Astrocyte of the cerebellum (primary cell): ENCODE results near the gene IRF2.

Experiments
- DNase-seq: peaks from one replicate; pipeline ENCODE4 v3.0.0-alpha.2; 2011; ENCODE audit warnings: low read depth
- H3K4me3 ChIP-seq: 2 replicates; pipeline ENCODE4 v1.5.1; 2011; ENCODE audit warnings: mild to moderate bottlenecking, low read depth, low read length, moderate library complexity
- in situ Hi-C: cut with HindIII; loops from 2 replicates; pipeline ENCODE4 v1.10.0; 2017; ENCODE audit warnings: low sequenced_read_pairs
- TF ChIP-seq, protein P1 (sequence below): IDR thresholded peaks from 2 replicates; pipeline ENCODE4 v1.5.1; 2012; ENCODE audit warnings: low read length, low read depth, moderate library complexity, mild to moderate bottlenecking; ENCODE audit errors: missing control alignments

The IRF2 gene

DNA sequence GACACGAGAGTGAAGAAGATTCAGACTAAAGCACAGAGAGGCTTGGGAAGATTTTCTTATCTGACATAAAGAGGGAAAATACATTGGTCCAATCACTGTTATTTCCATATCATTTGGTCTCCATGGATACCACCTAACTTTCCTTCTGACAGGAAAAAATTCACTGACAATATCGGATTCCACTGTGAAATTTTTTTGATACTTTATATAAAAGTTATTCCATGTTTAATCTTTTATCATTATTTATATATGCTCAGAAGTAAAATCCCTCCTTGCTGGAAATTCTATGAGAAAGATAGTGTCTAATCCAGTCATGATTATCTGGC lies 3.6 kb downstream of the IRF2 start:
- DNase-seq, result no peak
- no peak overlapping the region for H3K4me3 ChIP-seq
- TF ChIP-seq, protein P1, sequence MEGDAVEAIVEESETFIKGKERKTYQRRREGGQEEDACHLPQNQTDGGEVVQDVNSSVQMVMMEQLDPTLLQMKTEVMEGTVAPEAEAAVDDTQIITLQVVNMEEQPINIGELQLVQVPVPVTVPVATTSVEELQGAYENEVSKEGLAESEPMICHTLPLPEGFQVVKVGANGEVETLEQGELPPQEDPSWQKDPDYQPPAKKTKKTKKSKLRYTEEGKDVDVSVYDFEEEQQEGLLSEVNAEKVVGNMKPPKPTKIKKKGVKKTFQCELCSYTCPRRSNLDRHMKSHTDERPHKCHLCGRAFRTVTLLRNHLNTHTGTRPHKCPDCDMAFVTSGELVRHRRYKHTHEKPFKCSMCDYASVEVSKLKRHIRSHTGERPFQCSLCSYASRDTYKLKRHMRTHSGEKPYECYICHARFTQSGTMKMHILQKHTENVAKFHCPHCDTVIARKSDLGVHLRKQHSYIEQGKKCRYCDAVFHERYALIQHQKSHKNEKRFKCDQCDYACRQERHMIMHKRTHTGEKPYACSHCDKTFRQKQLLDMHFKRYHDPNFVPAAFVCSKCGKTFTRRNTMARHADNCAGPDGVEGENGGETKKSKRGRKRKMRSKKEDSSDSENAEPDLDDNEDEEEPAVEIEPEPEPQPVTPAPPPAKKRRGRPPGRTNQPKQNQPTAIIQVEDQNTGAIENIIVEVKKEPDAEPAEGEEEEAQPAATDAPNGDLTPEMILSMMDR, result no peak
- in situ Hi-C loops, result no loop called here

GRCh38 chr4:184466634-184467033 lies 7.7 kb downstream of the IRF2 start:
- in situ Hi-C loops, result no loop called here
- no peak overlapping the region for H3K4me3 ChIP-seq
- DNase-seq, result no peak
- TF ChIP-seq, protein P1, result no peak

GRCh38 chr4:184464759-184465454 lies 9.4 kb downstream of the IRF2 start:
- DNase-seq, result no peak

DNA sequence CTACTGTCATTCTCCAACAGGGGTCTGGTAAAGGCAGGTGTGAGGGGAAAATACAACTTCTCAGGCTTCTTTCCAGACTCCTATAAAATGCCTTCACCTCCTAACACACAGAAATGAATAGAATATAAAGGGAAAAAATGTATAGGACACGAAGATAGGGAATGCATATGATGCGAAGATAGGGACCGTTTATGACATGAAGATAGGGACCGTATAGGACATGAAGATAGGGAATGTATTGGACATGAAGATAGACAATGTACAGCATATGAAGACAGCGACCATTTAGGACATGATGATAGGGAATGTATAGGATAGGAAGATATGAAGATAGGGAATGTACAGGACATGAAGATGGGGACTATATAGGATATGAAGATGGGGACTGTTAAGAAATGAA lies 10.5 kb downstream of the IRF2 start:
- in situ Hi-C loops, result no loop called here
- TF ChIP-seq, protein P1, result no peak
- no peak overlapping the region for H3K4me3 ChIP-seq

More at GRCh38 chr4:184464759-184465454, 9.4 kb downstream of the IRF2 start:
- H3K4me3 ChIP-seq, result no peak overlapping the region
- in situ Hi-C loops, result no loop called here
- TF ChIP-seq, protein P1, result no peak

GRCh38 chr4:184463158-184463557 lies 11.2 kb downstream of the IRF2 start:
- in situ Hi-C loops, result no loop called here
- no peak overlapping the region for H3K4me3 ChIP-seq
- TF ChIP-seq, protein P1, result no peak
- DNase-seq, result no peak

More for the DNA sequence above, 10.5 kb downstream of the IRF2 start:
- no peak for DNase-seq

GRCh38 chr4:184462724-184463123 lies 11.6 kb downstream of the IRF2 start:
- no peak overlapping the region for H3K4me3 ChIP-seq
- no peak for DNase-seq
- in situ Hi-C loops, result no loop called here
- TF ChIP-seq, protein P1, result no peak
